Loucy (cell line): ENCODE data around the gene PRKCQ.

Source experiments
- EZH2phosphoT487 ChIP-seq: fragments of 200-600 bp; IDR thresholded peaks from 2 replicates; pipeline ENCODE4 v1.6.1; 2018; ENCODE audit warnings: antibody characterized with exemption, mild to moderate bottlenecking, moderate library complexity, borderline replicate concordance
- TF ChIP-seq, protein P1 (sequence below): fragments of 200-600 bp; sonication (generic); conservative IDR thresholded peaks from 2 replicates; pipeline ENCODE4 v1.5.1; 2014; ENCODE audit warnings: mild to moderate bottlenecking, antibody characterized with exemption, low read length

DNA sequence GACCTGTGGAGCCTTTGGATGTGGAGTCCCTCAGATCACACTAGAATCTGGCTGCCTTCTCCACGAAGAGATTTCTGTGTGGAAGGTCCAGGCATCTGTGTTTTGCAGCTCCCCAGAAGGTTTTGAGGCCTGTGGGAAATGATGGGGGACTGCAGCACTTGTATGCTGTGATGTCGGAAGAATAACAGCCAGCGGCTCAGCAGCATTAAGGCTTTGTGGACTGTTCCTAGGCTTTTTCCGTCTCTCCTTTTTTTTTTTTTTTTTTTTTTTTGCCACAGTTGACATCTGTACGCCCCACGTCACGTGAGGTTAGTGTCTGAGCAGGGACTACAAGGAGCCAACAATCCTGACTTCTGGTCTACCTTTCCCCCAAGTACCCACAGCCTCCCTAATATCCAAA, 196.0 kb downstream of the PRKCQ start:
- TF ChIP-seq, protein P1, sequence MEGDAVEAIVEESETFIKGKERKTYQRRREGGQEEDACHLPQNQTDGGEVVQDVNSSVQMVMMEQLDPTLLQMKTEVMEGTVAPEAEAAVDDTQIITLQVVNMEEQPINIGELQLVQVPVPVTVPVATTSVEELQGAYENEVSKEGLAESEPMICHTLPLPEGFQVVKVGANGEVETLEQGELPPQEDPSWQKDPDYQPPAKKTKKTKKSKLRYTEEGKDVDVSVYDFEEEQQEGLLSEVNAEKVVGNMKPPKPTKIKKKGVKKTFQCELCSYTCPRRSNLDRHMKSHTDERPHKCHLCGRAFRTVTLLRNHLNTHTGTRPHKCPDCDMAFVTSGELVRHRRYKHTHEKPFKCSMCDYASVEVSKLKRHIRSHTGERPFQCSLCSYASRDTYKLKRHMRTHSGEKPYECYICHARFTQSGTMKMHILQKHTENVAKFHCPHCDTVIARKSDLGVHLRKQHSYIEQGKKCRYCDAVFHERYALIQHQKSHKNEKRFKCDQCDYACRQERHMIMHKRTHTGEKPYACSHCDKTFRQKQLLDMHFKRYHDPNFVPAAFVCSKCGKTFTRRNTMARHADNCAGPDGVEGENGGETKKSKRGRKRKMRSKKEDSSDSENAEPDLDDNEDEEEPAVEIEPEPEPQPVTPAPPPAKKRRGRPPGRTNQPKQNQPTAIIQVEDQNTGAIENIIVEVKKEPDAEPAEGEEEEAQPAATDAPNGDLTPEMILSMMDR = no peak
- no peak for TF ChIP-seq EZH2phosphoT487
